Measurements from ENCODE around the gene CAPN8. TPM values are rescaled to one million over a fixed set of nuclear protein-coding genes. Genes with fewer than 3 reads are reported as not detected.

The CAPN8 gene
- total and polyA plus RNA-seq, 2 donors from 2014 or later, result 0.84 to 56.1 TPM

DNA sequence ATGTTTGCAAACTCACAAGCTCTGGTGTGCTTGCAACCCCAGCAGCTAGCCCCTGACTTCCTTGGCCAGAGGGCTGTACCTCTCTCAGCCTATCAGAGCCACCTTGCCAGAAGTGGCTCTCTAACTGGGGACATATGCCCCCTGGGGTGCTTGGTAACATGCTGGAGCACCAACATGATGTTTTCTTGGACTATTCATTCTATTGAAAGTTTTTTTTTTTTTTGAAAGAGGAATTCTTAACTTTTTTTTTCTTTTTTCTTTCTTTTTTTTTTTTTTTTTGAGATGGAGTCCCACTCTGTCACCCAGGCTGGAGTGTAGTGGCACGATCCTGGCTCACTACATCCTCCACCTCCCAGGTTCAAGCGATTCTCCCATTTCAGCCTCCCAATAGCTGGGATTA lies 14.7 kb upstream of the CAPN8 start:
- Histone ChIP-seq H3K4me3 (ENCODE audit: low read length in 3 of 3) (no peak overlapping the region), H3K9me3 (ENCODE audit: control insufficient read depth in 2 of 3, insufficient read depth in 1 of 3, low read length in 3 of 3) (no peaks in the 10 kb centered on the region)
- FAIRE-seq, result no peak

DNA sequence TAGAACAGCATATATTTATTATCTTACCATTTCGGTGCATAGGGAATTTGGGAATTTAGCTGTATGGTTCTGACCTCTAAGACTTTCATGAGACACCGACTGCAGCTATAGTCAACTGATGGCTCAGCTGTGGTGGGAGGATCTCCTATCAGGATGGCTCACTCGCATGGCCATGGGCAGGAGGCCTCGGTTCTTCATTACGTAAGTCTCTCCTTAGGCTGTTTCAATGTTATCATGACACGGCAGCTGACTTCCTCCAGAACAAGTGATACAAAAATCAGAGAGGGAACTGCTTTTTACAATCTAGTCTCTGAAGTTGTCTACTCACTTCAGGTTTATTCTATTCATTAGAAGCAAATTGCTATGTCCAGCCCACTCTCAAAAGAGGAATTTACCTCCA lies 13.3 kb upstream of the CAPN8 start:
- Histone ChIP-seq H3K27ac (ENCODE audit: low read depth in 2 of 2, low read length in 2 of 2) (no peak overlapping the region), H3K9ac (ENCODE audit: low read length in 3 of 3) (no peak overlapping the region), H3K9me3 (ENCODE audit: control insufficient read depth in 2 of 3, insufficient read depth in 1 of 3, low read length in 3 of 3) (no peaks in the 10 kb centered on the region), H3K36me3 (ENCODE audit: control insufficient read depth in 2 of 3, insufficient read depth in 3 of 3, low read length in 3 of 3) (no peaks in the 10 kb centered on the region), H3K4me1 (ENCODE audit: control insufficient read depth in 2 of 3, insufficient read depth in 2 of 3, low read depth in 1 of 3, low read length in 3 of 3) (no peaks in the 10 kb centered on the region), H3K27me3 (ENCODE audit: control insufficient read depth, insufficient read depth, low read length) (no peaks in the 10 kb centered on the region), H3K4me3 (ENCODE audit: low read length in 3 of 3) (no peak overlapping the region)
- TF ChIP-seq CTCF (IDR thresholded peaks at IDR 0.05; ENCODE audit: borderline replicate concordance, extremely low read depth, insufficient read depth), result no peak
- DNase-seq (no peak), FAIRE-seq (no peak)
- intact Hi-C loops (cut with DNase I), result no loop called here

More for the DNA sequence above, 14.7 kb upstream of the CAPN8 start:
- H3K9ac ChIP-seq (ENCODE audit: low read length in 3 of 3), result no peak overlapping the region
- no peaks in the 10 kb centered on the region for H3K36me3 ChIP-seq (ENCODE audit: control insufficient read depth in 2 of 3, insufficient read depth in 3 of 3, low read length in 3 of 3)
- H3K4me1 ChIP-seq (ENCODE audit: control insufficient read depth in 2 of 3, insufficient read depth in 2 of 3, low read depth in 1 of 3, low read length in 3 of 3), result peaks cover 0 to 5% (median 0%) of the 10 kb centered on the region in 3 donors
- intact Hi-C loops (cut with DNase I), result no loop called here
- DNase-seq, result no peak
- TF ChIP-seq CTCF (IDR thresholded peaks at IDR 0.05; ENCODE audit: borderline replicate concordance, extremely low read depth, insufficient read depth), result no peak
- no peak overlapping the region for H3K27ac ChIP-seq (ENCODE audit: low read depth in 2 of 2, low read length in 2 of 2)
- H3K27me3 ChIP-seq (ENCODE audit: control insufficient read depth, insufficient read depth, low read length), result no peaks in the 10 kb centered on the region

- Histone ChIP-seq H3K9ac (ENCODE audit: low read length in 3 of 3) (no peak overlapping the region), H3K36me3 (ENCODE audit: control insufficient read depth in 2 of 3, insufficient read depth in 3 of 3, low read length in 3 of 3) (no peaks in the 10 kb centered on the region), H3K27ac (ENCODE audit: low read depth in 2 of 2, low read length in 2 of 2) (no peak overlapping the region), H3K9me3 (ENCODE audit: control insufficient read depth in 2 of 3, insufficient read depth in 1 of 3, low read length in 3 of 3) (no peaks in the 10 kb centered on the region), H3K27me3 (ENCODE audit: control insufficient read depth, insufficient read depth, low read length) (no peaks in the 10 kb centered on the region), H3K4me1 (ENCODE audit: control insufficient read depth in 2 of 3, insufficient read depth in 2 of 3, low read depth in 1 of 3, low read length in 3 of 3) (no peaks in the 10 kb centered on the region), H3K4me3 (ENCODE audit: low read length in 3 of 3) (no peak overlapping the region)
- TF ChIP-seq CTCF (IDR thresholded peaks at IDR 0.05; ENCODE audit: borderline replicate concordance, extremely low read depth, insufficient read depth), result no peak
- FAIRE-seq (no peak), DNase-seq (no peak)
- intact Hi-C loops (cut with DNase I), result no loop called here
Observed at GRCh38 chr1:223674119-223674890, 8.8 kb upstream of the CAPN8 start.
